NCI-H1436 treated with DMSO at 0.1 percent for 48 hours (cell line): ENCODE measurements around the gene ZNRF3.

ENCODE experiments used
- DNase-seq: peaks from one replicate; lab custom pipeline; 2025; lab: John Stamatoyannopoulos, UW

Gene ZNRF3

GRCh38 chr22:29009148-29009547, 125.8 kb downstream of the ZNRF3 start:
- no peak for DNase-seq

- DNase-seq = no peak
Observed at GRCh38 chr22:29011240-29012100, 128.1 kb downstream of the ZNRF3 start.

GRCh38 chr22:29012101-29012433, 128.7 kb downstream of the ZNRF3 start:
- DNase-seq = no peak

GRCh38 chr22:29012952-29013351, 129.6 kb downstream of the ZNRF3 start:
- no peak for DNase-seq

- DNase-seq = no peak
Observed at GRCh38 chr22:29014293-29014692, 130.9 kb downstream of the ZNRF3 start.

- DNase-seq = no peak
Observed at GRCh38 chr22:29014773-29015172, 131.4 kb downstream of the ZNRF3 start.

GRCh38 chr22:29016067-29016938, 132.9 kb downstream of the ZNRF3 start:
- DNase-seq = no peak

- no peak for DNase-seq
Observed at GRCh38 chr22:29018293-29019189, 135.2 kb downstream of the ZNRF3 start.

GRCh38 chr22:29022101-29022817, 138.9 kb downstream of the ZNRF3 start:
- no peak for DNase-seq

GRCh38 chr22:29023172-29023796, 139.9 kb downstream of the ZNRF3 start:
- DNase-seq = no peak

- no peak for DNase-seq
Observed at GRCh38 chr22:29026579-29026978, 143.2 kb downstream of the ZNRF3 start.

- no peak for DNase-seq
Observed at GRCh38 chr22:29028468-29028867, 145.1 kb downstream of the ZNRF3 start.

- no peak for DNase-seq
Observed at GRCh38 chr22:29029202-29030000, 146.0 kb downstream of the ZNRF3 start.

GRCh38 chr22:29030016-29030617, 146.7 kb downstream of the ZNRF3 start:
- DNase-seq = no peak

- DNase-seq = no peak
Observed at GRCh38 chr22:29030618-29031226, 147.3 kb downstream of the ZNRF3 start.

- DNase-seq = no peak
Observed at GRCh38 chr22:29031227-29032011, 148.0 kb downstream of the ZNRF3 start.

GRCh38 chr22:29032014-29032475, 148.7 kb downstream of the ZNRF3 start:
- DNase-seq = no peak

GRCh38 chr22:29032584-29032983, 149.2 kb downstream of the ZNRF3 start:
- no peak for DNase-seq
